GM21723 (cell line): Measurements from ENCODE around the gene PLEKHG5.

Source experiments
- ATAC-seq: cut with Tn5 transposase; IDR thresholded peaks from one replicate; pipeline ENCODE4 v1.9.1; 2021; ENCODE audit warnings: mild to moderate bottlenecking, moderate library complexity; ENCODE audit not compliant: unreplicated experiment

Gene PLEKHG5, protein sequence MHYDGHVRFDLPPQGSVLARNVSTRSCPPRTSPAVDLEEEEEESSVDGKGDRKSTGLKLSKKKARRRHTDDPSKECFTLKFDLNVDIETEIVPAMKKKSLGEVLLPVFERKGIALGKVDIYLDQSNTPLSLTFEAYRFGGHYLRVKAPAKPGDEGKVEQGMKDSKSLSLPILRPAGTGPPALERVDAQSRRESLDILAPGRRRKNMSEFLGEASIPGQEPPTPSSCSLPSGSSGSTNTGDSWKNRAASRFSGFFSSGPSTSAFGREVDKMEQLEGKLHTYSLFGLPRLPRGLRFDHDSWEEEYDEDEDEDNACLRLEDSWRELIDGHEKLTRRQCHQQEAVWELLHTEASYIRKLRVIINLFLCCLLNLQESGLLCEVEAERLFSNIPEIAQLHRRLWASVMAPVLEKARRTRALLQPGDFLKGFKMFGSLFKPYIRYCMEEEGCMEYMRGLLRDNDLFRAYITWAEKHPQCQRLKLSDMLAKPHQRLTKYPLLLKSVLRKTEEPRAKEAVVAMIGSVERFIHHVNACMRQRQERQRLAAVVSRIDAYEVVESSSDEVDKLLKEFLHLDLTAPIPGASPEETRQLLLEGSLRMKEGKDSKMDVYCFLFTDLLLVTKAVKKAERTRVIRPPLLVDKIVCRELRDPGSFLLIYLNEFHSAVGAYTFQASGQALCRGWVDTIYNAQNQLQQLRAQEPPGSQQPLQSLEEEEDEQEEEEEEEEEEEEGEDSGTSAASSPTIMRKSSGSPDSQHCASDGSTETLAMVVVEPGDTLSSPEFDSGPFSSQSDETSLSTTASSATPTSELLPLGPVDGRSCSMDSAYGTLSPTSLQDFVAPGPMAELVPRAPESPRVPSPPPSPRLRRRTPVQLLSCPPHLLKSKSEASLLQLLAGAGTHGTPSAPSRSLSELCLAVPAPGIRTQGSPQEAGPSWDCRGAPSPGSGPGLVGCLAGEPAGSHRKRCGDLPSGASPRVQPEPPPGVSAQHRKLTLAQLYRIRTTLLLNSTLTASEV

DNA sequence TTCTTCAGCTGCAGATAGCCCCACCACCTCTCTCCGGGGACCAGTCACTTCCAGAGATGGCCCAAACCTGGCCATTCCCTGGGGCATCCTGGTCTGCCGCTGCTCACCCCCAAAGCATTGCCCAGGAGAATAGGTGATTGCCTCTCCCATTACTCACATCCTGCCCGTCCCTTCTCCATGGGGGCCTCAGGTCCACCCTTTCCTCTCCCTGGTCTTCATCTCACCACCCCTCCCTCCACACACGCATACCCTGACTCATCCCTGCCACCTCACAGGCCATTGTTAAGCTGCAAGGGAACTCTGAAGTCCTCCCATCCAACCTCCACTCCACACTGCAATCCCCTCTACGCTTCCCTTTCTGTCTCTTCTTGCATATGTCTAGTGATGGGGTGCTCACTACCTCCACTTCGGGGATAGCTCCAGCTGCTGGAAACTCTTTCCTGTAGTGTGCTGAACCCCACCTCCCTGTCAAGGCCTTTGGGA is at the start of gene PLEKHG5:
PLEKHG5 (minus strand) TSS at position 188 of the 483 bp plus-strand sequence. CDS start 14,096 bp downstream, outside the sequence.
- no peak for ATAC-seq

DNA sequence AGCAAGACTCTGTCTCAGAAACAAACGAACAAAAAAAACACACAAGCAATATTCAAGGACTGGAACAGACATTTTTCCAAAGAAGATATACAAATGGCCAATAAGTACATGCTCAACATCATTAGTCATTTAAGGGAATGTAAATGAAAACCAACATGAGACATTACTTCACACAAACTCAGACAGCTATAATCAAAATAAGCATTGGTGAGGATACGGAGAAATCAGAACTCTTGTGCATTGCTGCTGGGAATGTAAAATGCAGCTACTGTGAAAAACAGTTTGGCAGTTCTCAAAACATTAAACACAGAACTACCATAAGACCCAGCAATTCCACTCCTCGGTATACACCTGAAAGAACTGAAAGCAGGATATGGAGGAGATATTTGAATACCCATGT is 47.5 kb upstream of the PLEKHG5 start:
- no peak for ATAC-seq

DNA sequence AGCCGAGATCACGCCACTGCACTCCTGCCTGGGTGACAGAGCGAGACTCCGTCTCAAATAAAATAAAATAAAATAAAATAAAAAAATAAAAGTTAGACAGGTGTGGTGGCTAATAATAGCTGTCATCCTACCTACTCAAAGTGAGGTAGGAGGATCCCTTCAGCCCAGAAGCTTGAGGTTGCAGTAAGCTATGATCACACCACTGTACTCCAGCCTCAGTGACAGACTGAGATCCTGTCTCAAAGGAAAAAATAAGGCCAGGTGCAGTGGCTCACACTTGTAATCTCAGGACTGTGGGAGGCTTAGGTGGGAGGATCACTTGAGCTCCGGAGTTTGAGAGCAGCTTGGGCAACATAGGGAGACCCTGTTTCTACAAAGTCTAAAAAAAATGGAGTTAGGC is 44.8 kb upstream of the PLEKHG5 start:
- no peak for ATAC-seq

DNA sequence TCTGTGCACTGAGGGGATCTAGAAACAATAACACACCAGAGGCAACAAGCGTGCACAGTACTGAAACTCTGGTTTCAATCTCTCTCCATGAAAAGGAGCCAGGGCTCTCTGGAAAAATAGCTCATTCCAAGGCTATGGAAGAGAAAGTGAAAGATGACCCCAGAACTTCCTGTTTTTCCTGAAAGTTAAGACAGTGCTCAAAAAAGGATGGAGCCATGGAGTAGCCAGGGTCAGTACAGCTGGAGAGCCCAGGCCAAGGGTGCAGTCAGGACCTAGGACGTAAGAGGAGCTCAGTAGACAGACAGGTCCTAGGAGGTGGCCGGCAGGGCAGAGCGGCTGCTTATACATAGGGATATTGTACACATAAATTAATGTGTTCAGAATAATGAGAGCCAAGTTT is 43.7 kb upstream of the PLEKHG5 start:
- ATAC-seq: no peak

DNA sequence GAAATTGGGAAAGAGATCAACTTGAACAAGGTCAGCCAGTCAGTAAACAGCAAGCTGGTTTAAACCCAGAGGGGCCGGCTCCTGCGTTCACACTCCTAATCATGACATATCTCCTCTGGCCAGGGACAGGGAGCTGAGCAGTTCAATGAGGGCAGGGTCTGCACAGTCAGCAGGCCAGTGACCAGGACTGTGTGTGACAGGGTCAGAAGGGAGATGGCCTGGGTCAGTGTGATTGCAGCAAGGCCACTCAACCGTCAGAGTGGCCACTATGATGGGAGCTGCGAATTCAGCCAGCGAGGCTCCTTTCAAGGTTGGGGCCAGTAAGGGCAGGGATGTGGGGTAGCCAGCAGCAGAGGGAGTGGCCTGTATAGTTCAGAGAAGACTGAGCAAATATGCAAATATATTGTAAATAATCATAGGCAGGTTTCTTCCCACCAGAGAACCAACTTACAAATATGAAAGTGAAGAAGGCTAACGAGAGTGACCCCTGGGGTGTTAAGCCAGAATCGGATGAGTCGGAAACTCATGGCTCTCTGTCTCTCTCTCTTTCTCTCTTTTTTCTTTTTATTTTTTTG is 42.9 kb upstream of the PLEKHG5 start:
- ATAC-seq: no peak

DNA sequence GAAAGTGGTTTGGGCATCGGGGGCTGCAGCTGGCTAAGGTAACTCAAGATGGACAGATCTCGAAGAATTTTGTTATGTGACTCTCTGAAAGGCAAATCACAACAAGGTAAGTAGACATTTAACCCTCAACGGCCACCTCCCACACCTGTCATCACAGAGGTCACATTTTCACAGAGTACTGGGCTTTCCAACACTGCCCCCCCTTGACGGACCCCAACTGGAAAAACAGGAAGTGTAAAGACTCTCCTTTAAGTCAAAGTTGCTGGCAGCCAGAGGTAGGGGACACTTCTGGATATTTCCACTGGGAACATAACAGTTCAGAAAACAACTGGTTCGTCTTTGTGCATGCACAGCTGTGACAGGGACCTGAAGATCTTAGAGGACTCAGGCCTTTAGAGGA is 40.5 kb upstream of the PLEKHG5 start:
- ATAC-seq: no peak

DNA sequence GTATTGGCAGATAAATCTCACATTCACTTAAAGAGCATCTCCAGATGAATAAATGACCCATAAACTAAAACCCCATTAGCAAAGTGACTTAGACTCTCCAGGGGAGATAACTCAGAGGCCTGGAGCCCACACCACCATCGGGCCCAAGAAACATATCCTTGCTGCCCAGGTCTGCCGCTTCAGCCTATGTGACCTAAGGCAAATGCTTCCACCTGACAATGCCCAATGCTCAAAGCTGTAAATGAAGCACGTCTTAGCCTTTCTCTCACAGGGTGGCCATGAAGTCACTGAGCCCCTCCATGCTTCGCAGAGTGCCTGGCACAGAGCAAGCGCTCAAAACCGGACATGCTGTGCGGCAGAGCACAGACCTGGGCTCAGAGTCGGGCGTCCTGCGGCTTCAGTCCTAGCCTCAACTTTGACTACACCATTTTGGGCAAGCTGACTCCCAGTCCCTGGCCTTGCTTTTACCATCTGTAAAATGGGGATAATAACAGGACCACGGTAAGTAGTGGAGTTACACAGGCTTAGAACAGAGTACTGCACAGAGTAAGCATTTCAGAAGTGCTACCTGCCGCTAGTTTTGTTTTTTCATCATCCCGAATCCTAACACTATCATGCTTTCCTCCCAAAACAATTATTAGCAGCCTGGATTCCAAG is 39.2 kb upstream of the PLEKHG5 start:
- ATAC-seq: no peak

DNA sequence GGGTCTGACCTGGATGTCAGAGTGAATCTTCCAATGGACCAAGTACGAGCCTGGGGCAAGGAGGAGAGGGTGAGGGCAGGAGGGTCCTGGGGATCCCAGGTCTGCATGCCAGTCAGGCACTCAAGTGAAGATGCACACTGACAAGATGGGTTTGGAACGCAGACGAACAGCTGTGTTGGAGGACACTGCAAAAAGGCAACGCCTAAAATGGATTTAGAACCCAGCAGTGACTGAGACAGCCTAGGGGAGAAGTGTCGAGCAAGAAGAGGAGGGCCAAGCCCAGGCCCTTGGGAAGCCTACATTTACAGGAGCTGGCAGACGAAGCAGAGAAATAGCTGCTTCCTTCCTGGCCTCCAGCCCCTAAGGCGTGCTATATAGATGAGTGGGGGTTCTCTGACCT is 37.0 kb upstream of the PLEKHG5 start:
- no peak for ATAC-seq

DNA sequence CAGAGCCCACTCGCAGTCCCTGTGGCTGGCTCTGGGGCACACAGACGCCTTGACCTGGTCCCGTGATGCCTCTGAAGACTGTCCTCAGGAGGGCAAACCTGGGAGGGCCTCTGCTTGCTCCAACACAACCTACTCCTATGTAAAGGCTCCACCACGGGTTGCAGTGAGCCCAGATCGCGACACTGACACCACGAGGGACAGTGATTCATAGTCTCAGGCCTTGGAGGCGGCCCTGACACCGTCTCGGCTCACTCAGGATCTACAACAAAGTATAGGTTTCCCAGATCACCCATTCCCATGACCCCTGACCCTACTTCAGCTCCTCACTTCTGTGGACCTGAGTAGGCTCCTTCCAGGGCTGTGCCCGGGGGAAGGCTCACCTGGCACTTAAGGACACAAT is 34.8 kb upstream of the PLEKHG5 start:
- no peak for ATAC-seq

DNA sequence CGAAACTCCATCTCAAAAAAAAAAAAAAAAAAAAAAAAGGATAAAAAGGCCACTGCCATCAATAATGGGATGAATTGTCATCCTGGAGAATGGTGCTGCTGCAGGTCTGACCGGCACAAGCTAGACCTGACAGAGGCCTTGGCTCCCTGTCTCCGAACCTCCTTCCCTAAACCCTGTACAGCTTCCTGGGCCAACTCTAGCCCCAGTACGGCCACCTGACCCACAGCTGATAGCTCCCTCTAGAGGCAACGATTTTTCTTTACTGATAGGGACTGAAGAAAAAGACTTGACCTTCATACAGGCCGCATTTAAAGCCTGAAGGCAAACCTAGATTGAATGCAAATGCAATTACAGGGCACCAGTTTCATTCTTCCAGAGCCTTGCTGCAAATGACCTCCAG is 32.1 kb upstream of the PLEKHG5 start:
- no peak for ATAC-seq

DNA sequence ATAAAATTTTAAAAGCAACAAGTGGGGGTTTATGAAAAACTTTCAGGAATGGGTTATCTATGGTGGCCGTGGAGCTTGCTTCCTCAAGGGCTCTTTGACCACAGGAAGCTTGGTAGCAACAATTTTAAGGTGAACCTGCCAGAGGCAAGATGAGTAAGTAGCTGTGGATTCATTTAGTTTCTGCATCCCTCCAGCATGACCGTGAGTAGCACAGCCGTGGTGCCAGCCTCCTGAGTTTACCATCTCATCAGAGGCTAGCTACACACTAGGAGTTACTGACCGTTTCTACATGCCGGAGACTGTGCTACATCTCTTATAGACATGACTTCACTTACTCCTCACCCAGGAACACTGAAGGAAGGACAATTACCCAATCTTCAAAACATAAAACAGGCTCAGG is 30.1 kb upstream of the PLEKHG5 start:
- ATAC-seq: no peak

DNA sequence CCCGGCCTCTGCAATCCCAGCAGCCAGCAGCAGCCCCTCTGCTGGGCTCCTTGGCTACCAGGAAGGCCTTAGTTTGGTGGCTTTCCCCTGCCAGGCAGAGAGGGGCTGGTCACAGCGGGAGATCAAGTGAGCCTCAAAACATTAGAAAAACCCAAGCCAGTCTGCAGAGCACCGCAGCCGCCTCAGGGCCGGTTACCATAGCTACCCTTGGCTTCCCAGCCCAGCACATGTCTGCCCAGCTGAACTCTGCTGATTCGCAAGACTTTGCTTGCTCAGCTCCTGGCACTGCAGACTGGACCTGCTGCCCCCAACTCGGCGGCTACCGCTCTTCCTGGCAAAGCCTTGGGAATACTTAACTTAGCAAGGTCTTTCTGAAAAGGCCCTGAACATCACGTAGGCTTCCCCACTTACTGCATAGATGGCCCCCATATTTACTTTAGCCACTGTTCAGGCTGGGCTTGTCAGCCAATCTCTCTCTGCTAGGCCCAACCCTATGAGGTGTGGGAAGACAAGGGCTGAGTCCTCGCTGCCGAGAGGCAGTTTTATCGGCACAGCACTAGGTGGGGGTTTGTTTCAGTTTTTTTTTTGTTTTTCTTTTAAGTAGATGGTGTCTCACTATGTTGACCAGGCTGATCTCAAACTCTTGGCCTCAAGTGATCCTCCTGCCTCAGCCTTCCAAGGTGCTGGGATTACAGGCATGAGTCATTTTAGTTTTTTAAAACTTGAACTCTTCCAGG is 28.6 kb upstream of the PLEKHG5 start:
- no peak for ATAC-seq

DNA sequence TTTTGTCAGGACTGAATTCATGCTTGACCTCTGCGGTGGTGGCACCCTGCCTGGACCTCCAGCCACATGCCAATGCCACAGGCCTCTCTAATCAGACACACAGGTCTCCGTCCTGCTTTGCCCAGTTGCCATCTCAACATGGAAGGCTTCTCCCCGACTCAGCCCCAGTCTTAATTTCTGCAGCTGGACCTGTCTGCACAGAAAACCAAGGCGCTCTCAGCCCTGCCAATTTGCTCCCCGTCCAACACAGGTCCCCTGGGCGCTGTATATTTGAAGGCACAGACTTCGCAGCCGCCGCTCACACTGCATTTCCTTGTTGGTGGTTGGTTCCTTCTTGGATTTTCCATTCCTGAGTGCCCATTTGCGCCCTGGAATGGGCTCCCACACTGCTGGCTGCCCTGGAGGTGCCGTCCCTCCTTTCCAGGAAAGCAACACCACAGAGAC is 28.0 kb upstream of the PLEKHG5 start:
- ATAC-seq: no peak

DNA sequence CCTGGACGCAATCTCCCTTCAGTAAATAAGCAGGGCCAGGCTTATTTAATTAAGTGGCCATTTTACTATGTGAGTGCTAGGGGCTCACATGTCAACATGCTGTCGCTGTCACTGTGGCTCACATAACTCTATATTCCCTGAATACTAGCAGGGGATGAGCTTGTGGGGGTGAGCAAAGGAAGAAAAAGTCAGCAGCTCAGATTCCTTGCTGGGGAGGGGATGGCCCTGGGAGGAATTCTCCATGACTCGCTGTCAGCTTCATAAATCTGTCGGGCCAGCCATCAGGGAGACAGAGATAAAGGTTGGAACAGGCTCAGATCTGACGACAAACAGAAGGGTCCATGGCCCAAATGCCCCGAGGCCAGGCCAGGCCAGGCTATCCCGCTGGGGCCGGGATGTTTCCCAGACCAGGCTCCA is 26.0 kb upstream of the PLEKHG5 start:
- ATAC-seq: no peak

DNA sequence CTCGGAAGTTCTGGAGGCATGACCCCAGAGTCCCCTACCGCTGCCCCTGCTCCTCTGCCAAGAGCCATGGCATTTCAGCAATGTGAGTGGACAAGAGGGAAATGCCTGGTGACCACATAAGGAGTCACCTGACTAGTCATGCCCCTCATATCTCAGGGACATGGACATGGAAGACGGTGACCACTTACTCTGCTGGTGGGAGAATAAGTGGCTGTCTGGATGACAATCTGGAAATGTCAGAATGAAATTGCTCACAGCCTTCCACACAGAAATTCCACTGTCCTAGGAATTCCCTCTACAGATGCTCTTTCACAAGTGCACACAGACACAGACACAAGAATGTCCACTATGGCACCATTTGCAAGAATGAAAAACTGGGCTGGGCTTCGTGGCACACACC is 24.3 kb upstream of the PLEKHG5 start:
- ATAC-seq: no peak

DNA sequence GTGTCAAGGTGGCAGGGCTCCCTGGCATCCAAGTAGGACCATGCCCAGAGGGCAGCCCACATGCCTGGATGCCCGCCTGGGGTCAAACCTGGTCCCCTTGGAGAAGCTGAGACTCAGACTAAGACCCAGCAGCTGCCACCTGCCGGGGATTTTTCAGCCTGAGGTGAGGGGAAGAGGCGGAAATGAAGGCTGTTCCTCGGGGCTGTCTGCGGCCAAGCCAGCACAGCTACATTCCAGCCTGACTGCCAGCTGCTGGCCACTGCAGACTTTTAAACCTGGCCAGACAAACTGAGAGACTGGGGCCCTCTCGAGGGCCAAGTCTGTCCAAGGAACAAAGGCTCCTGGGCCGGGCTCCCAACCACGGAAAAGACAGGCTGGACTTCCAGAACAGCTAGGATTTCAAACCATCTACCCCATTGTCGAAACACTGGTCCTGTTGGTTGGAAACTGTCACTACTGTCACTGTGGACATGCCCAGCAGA is 21.9 kb upstream of the PLEKHG5 start:
- ATAC-seq: no peak

DNA sequence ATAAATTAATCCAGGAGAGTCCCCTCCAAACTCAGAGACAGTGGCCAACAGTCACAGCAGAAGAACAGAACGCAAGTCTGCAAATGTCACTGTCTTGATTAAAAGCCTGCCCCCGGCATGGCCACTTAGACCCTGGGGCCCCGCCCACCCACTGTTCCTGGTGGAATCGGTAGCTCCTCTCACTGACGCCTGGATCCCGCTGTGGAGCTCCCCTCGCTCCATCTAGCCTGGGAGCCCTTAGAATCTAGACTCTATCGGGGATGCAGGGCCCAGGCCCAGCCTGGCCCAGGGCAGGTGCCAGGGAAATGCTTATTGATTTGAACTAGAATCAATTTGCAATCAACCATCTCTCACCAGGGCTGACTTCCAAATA is 21.4 kb upstream of the PLEKHG5 start:
- no peak for ATAC-seq

DNA sequence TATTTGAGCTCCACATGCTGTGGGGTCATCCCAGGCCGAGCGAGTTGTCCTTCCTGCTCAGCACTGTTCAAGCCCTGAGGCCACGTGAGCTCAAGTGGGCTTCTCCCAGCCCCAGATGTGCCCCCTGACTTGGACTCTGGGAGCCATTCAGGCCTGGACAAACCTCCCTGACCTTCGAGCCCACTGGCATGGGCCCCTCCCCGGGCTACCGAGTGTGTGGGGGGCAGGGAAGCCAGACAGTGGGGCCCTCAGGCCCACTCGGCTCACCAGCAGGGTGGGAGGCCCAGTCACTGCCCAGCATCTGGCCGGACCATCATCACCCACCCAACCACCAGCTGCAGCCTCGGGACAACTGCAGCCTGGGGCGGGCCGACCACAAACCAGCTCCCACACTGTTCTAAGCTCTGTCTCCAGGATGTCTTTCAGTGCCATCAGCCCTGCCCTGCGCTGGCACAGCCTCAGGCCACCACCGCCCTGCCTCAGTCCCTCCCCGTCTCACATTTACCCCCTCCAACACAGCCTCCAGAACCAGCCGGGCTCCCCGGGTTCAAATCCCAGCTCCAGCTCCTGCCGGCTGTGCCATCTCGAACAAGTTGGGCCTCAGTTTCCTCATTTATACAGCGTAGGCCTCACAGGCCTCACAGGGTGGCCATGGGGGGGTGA is 20.9 kb upstream of the PLEKHG5 start:
- ATAC-seq: no peak

DNA sequence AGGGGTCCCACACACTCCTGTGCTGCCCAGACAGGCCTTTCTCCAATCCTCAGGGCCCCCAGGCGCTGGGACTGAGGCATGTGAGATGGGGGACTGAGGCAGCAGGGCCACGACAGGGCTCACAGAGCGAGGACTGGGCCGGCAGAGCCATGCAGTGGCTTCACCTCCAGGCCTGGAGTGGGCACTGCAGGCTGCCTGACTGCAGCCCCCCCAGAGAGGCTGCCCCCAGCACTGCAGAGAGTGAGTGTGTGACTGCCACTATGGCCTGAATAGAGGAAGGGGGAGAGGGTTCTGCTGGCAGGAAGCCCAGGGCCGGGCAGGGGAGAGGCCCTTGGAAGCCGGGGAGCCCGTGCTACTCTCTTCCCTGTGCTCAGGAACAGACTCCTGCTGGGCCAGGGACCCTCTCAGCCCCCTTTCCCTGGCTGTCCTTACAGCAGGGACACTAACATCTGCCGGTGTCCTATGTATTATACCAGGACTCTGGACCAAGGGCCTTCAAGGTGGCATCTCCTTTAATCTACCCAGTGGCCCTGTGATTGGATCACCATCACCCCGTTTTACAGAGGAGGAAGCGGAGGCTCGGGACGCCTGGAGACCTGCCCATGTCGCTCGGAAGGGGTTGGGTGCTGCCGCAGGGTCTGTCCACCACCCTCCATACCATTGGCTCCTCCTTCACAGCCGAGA is 20.2 kb upstream of the PLEKHG5 start:
- no peak for ATAC-seq
